ENCODE results near the gene PRR30.

PRR30 gene

GRCh38 chr2:27152796-27153464 is 13.7 kb upstream of the PRR30 start:
- DNase-seq = no peak

GRCh38 chr2:27152102-27152795 is 13.0 kb upstream of the PRR30 start:
- no peak for DNase-seq

- DNase-seq = no peak
Measured at GRCh38 chr2:27150639-27151230, 11.5 kb upstream of the PRR30 start.

- DNase-seq = no peak
Measured at GRCh38 chr2:27149570-27150405, 10.6 kb upstream of the PRR30 start.

- DNase-seq = no peak
Measured at GRCh38 chr2:27148801-27149439, 9.7 kb upstream of the PRR30 start, which contains the start of gene TCF23. Gene TCF23, plus strand, starts transcription at chr2:27149004. Its CDS starts 130 bp downstream, at chr2:27149134.

GRCh38 chr2:27147935-27148334 is 8.7 kb upstream of the PRR30 start:
- no peak for DNase-seq

- no peak for DNase-seq
Measured at GRCh38 chr2:27145682-27146081, 6.5 kb upstream of the PRR30 start.

- no peak for DNase-seq
Measured at GRCh38 chr2:27143285-27143684, 4.1 kb upstream of the PRR30 start.

GRCh38 chr2:27138111-27138510 is 1.1 kb downstream of the PRR30 start:
- no peak for DNase-seq

GRCh38 chr2:27137322-27137935 is 1.8 kb downstream of the PRR30 start:
- DNase-seq = no peak

- no peak for DNase-seq
Measured at GRCh38 chr2:27136751-27137150, 2.5 kb downstream of the PRR30 start.

- no peak for DNase-seq
Measured at GRCh38 chr2:27135478-27135955, 3.7 kb downstream of the PRR30 start.

GRCh38 chr2:27134781-27135477 is 4.3 kb downstream of the PRR30 start:
- DNase-seq = no peak

GRCh38 chr2:27133905-27134780 is 5.1 kb downstream of the PRR30 start, which contains the start of gene PREB:
Gene PREB, minus strand, starts transcription at chr2:27134636. Its CDS starts 215 bp downstream, at chr2:27134421.
- DNase-seq = peak; percentile 96

- no peak for DNase-seq
Measured at GRCh38 chr2:27133195-27133875, 5.9 kb downstream of the PRR30 start.

- DNase-seq = no peak
Measured at GRCh38 chr2:27131429-27131828, 7.8 kb downstream of the PRR30 start.

GRCh38 chr2:27130396-27130795 is 8.8 kb downstream of the PRR30 start:
- no peak for DNase-seq

GRCh38 chr2:27128668-27129571 is 10.3 kb downstream of the PRR30 start:
- DNase-seq = no peak

Data from activated gamma-delta T cell (primary cell).